Measurements from ENCODE around the gene BHLHA9. TPM values are rescaled to one million over a fixed set of nuclear protein-coding genes. Genes with fewer than 3 reads are reported as not detected.
"Not testable (repeated sequence)": the region's sequence is repeated elsewhere in the genome, so short reads cannot be mapped to it uniquely, and the experiment has no call there.

Gene BHLHA9
- total RNA-seq, 6 experiments from 2014 or later, result not detected

- H3K9me3 ChIP-seq, result no peaks in the 10 kb centered on the region
- DNase-seq (no peak), ATAC-seq (no peak)
- no peaks in the 10 kb centered on the region for H3K27me3 ChIP-seq
- WGBS (ENCODE audit: insufficient coverage, low coverage, low lambda C conversion rate, missing lambda C conversion rate), result 79% methylated on average over 5 of the region's 8 CpGs
- intact Hi-C loops (cut with DNase I), result no loop called here
- no peak overlapping the region for H3K4me3 ChIP-seq
- no peak overlapping the region for H3K27ac ChIP-seq
- TF ChIP-seq, protein P1, sequence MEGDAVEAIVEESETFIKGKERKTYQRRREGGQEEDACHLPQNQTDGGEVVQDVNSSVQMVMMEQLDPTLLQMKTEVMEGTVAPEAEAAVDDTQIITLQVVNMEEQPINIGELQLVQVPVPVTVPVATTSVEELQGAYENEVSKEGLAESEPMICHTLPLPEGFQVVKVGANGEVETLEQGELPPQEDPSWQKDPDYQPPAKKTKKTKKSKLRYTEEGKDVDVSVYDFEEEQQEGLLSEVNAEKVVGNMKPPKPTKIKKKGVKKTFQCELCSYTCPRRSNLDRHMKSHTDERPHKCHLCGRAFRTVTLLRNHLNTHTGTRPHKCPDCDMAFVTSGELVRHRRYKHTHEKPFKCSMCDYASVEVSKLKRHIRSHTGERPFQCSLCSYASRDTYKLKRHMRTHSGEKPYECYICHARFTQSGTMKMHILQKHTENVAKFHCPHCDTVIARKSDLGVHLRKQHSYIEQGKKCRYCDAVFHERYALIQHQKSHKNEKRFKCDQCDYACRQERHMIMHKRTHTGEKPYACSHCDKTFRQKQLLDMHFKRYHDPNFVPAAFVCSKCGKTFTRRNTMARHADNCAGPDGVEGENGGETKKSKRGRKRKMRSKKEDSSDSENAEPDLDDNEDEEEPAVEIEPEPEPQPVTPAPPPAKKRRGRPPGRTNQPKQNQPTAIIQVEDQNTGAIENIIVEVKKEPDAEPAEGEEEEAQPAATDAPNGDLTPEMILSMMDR (IDR thresholded peaks at IDR 0.05), result no peak
- no peak for TF ChIP-seq POLR2A (IDR thresholded peaks at IDR 0.05)
- no peaks in the 10 kb centered on the region for H3K36me3 ChIP-seq
- H3K4me1 ChIP-seq, result peaks cover 0 to 10% (median 0%) of the 10 kb centered on the region in 4 donors
Observed at GRCh38 chr17:1232331-1232730, 37.9 kb upstream of the BHLHA9 start.

DNA sequence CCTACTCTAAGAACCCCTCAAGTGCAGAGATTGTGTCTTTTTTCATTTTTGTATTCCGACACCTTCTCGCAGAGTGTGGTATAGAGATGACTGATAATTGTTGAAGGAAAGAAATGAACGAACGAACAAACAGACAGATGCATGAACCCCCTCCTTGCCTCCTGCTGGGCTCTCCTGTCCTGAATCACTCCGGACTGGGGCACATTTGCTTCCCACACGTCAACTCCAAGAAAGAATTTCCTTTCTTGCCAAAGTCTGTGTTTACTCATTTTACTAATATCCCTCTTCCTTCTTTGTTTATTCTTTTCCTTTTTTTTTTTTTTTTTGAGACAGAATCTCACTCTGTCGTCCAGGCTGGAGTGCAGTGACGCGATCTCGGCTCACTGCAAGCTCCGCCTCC lies 37.5 kb upstream of the BHLHA9 start:
- H3K27me3 ChIP-seq, result no peaks in the 10 kb centered on the region
- ATAC-seq (no peak), DNase-seq (no peak)
- no peak overlapping the region for H3K4me3 ChIP-seq
- H3K36me3 ChIP-seq, result no peaks in the 10 kb centered on the region
- H3K4me1 ChIP-seq, result peaks cover 0 to 10% (median 0%) of the 10 kb centered on the region in 4 donors
- H3K9me3 ChIP-seq, result no peaks in the 10 kb centered on the region
- WGBS (ENCODE audit: insufficient coverage, low coverage, low lambda C conversion rate, missing lambda C conversion rate), result 59% methylated on average over 6 of the region's 11 CpGs
- no peak for TF ChIP-seq POLR2A (IDR thresholded peaks at IDR 0.05)
- TF ChIP-seq, protein P1 (IDR thresholded peaks at IDR 0.05), result no peak
- H3K27ac ChIP-seq, result no peak overlapping the region
- intact Hi-C loops (cut with DNase I), result no loop called here

DNA sequence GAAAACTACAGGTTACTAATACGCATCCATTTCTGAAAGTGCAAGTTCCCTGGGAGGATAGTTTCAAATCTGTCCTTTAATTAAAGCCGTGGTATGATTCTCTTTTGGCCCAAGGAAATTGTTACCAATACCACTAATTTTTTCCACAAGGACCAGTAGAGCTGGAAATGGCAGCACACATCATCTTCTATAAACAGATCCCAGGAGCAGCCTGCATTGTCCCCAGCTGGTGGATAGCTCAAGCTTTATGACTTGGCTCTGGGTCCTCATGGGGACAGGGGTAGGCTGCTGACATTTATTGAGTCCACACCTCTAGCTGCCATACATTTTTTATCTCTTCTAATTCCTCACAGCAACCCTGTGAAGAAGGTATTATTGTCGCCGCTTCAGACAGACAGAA lies 35.8 kb upstream of the BHLHA9 start:
- Histone ChIP-seq H3K27me3 (no peaks in the 10 kb centered on the region), H3K36me3 (no peaks in the 10 kb centered on the region), H3K9me3 (no peaks in the 10 kb centered on the region), H3K4me3 (no peak overlapping the region), H3K27ac (no peak overlapping the region), H3K4me1 (peaks cover 0 to 2% (median 0%) of the 10 kb centered on the region in 4 donors)
- 70% methylated on average over 4 of the region's 4 CpGs for WGBS (ENCODE audit: insufficient coverage, low coverage, low lambda C conversion rate, missing lambda C conversion rate)
- no peak for ATAC-seq
- no peak for TF ChIP-seq POLR2A (IDR thresholded peaks at IDR 0.05)
- TF ChIP-seq, protein P1 (IDR thresholded peaks at IDR 0.05), result no peak
- DNase-seq, result no peak
- intact Hi-C loops (cut with DNase I), result no loop called here

DNA sequence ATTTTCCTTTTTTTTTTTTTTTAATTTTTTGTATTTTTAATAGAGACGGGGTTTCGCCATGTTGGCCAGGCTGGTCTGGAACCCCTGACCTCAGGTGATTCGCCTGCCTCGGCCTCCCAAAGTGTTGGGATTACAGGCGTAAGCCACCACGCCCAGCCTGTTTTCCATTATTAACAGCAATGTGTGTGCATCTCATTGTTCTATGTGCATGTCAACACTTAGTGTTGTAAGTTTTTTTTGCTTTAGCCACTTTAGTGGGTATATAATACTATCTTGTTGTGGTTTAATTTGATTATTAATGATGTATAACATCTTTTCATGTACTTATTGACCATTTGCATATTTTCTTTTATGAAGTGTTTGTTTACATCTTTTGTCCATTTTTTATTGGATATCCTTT lies 32.8 kb upstream of the BHLHA9 start:
- no peak for TF ChIP-seq POLR2A (IDR thresholded peaks at IDR 0.05)
- TF ChIP-seq, protein P1 (IDR thresholded peaks at IDR 0.05), result no peak
- no peaks in the 10 kb centered on the region for H3K27me3 ChIP-seq
- no peak overlapping the region for H3K27ac ChIP-seq
- H3K9me3 ChIP-seq, result no peaks in the 10 kb centered on the region
- ATAC-seq, result no peak
- no peaks in the 10 kb centered on the region for H3K4me1 ChIP-seq
- no peak overlapping the region for H3K4me3 ChIP-seq
- no peaks in the 10 kb centered on the region for H3K36me3 ChIP-seq
- WGBS (ENCODE audit: insufficient coverage, low coverage, low lambda C conversion rate, missing lambda C conversion rate), result 79% methylated on average over 4 of the region's 6 CpGs
- intact Hi-C loops (cut with DNase I), result no loop called here
- DNase-seq, result no peak

DNA sequence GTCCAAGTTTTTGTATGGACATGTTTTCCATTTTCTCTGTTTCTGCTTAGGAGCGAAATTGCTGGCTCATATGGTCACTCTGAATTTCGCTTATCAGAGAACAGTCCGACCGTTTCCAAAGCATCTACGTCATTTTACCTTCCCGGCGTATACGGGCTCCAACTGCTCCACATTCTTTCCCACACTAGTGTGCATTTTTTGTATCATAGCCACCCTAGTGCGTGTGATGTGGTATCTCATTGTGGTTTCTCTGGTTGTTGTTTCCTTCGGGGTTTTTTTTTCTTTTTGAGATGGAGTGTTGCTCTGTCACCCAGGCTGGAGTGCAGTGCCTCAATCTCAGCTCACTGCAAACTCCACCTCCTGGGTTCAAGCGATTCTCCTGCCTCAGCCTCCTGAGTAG lies 31.0 kb upstream of the BHLHA9 start:
- DNase-seq, result no peak
- Histone ChIP-seq H3K27me3 (no peaks in the 10 kb centered on the region), H3K9me3 (no peaks in the 10 kb centered on the region), H3K36me3 (no peaks in the 10 kb centered on the region), H3K27ac (no peak overlapping the region), H3K4me1 (no peaks in the 10 kb centered on the region), H3K4me3 (no peak overlapping the region)
- ATAC-seq, result no peak
- intact Hi-C loops (cut with DNase I), result no loop called here
- TF ChIP-seq, protein P1 (IDR thresholded peaks at IDR 0.05), result no peak
- TF ChIP-seq POLR2A (IDR thresholded peaks at IDR 0.05), result no peak
- WGBS (ENCODE audit: insufficient coverage, low coverage, low lambda C conversion rate, missing lambda C conversion rate), result 64% methylated on average over 11 of the region's 11 CpGs

DNA sequence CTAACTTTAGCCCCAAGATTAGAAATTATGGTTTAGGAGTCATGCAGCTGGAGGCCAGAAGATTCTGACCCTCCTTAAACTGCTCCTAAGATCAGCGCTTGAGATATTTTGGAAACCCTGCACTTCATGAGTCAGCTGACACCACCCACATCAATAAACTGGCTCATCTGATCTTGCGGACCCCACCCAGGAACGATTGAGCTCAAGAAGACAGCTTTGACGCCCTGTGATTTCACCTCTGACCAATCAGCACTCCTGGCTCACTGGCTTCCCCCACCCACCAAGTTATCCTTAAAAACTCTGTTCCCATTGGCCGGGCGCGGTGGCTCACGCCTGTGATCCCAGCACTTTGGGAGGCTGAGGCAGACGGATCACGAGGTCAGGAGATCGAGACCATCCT lies 29.8 kb upstream of the BHLHA9 start:
- intact Hi-C loops (cut with DNase I); H3K27me3 ChIP-seq; H3K36me3 ChIP-seq; H3K4me1 ChIP-seq; DNase-seq; H3K27ac ChIP-seq; ATAC-seq; H3K9me3 ChIP-seq; H3K4me3 ChIP-seq: not testable (repeated sequence)
- WGBS (ENCODE audit: insufficient coverage, low coverage, low lambda C conversion rate, missing lambda C conversion rate), result 77% methylated on average over 11 of the region's 11 CpGs

Measured in right lobe of liver (tissue), 6 donors.